ES-I3 (cell line): Measurements from ENCODE around the gene ACVR2A.

Experiments used
- H3K36me3 ChIP-seq: 2 replicates; pipeline ENCODE4 v1.6.1; 2013; ENCODE audit warnings: mild to moderate bottlenecking, low read length, control low read depth, moderate library complexity; ENCODE audit not compliant: insufficient read depth
- H3K4me1 ChIP-seq: 2 replicates; pipeline ENCODE4 v1.6.1; 2013; ENCODE audit warnings: mild to moderate bottlenecking, control low read depth, low read length; ENCODE audit not compliant: insufficient read depth
- H3K9ac ChIP-seq: 2 replicates; pipeline ENCODE4 v1.6.1; 2013; ENCODE audit warnings: low read depth, mild to moderate bottlenecking, low read length, moderate library complexity
- H3K9me3 ChIP-seq: 2 replicates; pipeline ENCODE4 v1.6.1; 2013; ENCODE audit warnings: mild to moderate bottlenecking, low read length, moderate library complexity; ENCODE audit not compliant: control insufficient read depth, insufficient read depth

The ACVR2A gene

GRCh38 chr2:147924647-147925046, 79.8 kb downstream of the ACVR2A start:
- Histone ChIP-seq H3K4me1 (no peaks in the 10 kb centered on the region), H3K9me3 (no peaks in the 10 kb centered on the region), H3K9ac (no peak overlapping the region), H3K36me3 (no peaks in the 10 kb centered on the region; the same call in 1 of the 2 replicates)

- Histone ChIP-seq H3K9ac (no peak overlapping the region), H3K36me3 (no peaks in the 10 kb centered on the region; the same call in 1 of the 2 replicates), H3K9me3 (no peaks in the 10 kb centered on the region), H3K4me1 (no peaks in the 10 kb centered on the region)
Observed at GRCh38 chr2:147925886-147926285, 81.1 kb downstream of the ACVR2A start.

GRCh38 chr2:147927053-147927588, 82.3 kb downstream of the ACVR2A start:
- H3K36me3 ChIP-seq, result no peaks in the 10 kb centered on the region; the same call in 1 of the 2 replicates
- H3K9ac ChIP-seq, result no peak overlapping the region
- H3K4me1 ChIP-seq, result no peaks in the 10 kb centered on the region
- no peaks in the 10 kb centered on the region for H3K9me3 ChIP-seq

GRCh38 chr2:147933931-147934330, 89.1 kb downstream of the ACVR2A start:
- H3K4me1 ChIP-seq, result no peaks in the 10 kb centered on the region
- no peak overlapping the region for H3K9ac ChIP-seq
- H3K9me3 ChIP-seq, result no peaks in the 10 kb centered on the region
- H3K36me3 ChIP-seq, result peaks cover 5% of the 10 kb centered on the region

GRCh38 chr2:147934881-147935620, 90.2 kb downstream of the ACVR2A start:
- H3K36me3 ChIP-seq, result peaks cover 5% of the 10 kb centered on the region
- no peaks in the 10 kb centered on the region for H3K9me3 ChIP-seq
- no peaks in the 10 kb centered on the region for H3K4me1 ChIP-seq
- H3K9ac ChIP-seq, result no peak overlapping the region

DNA sequence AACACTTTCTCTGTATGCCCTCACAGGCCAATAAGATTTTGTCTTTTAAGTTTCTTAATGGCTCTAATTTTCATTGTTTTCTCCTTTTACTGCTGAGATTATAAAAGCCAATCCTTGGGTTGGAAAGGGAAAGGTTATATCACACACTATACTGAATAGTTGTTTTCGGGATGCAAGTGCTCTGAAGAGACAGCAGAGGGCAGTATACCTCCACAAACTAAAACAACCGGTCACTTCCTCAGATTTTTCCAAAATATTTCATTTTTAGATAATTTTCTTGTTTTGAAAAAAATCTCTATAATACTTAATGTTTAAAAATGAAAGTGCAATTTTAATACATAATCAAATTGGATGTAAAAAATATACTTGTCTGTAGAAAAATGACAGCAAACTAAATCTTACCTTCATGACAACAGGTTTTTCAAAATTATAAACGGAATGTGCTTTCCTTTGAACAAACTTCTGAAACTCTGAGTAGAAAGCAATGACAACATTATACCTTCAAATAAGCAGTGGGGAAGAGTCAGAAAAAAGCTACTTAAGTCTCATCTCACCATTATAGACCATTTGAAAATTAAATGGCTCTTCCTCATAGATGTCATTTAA, 93.0 kb downstream of the ACVR2A start:
- Histone ChIP-seq H3K36me3 (peaks cover 5% of the 10 kb centered on the region), H3K4me1 (no peaks in the 10 kb centered on the region), H3K9ac (no peak overlapping the region), H3K9me3 (no peaks in the 10 kb centered on the region)

GRCh38 chr2:147939313-147939712, 94.5 kb downstream of the ACVR2A start:
- no peaks in the 10 kb centered on the region for H3K9me3 ChIP-seq
- peaks cover 8% of the 10 kb centered on the region for H3K36me3 ChIP-seq
- H3K4me1 ChIP-seq, result no peaks in the 10 kb centered on the region
- H3K9ac ChIP-seq, result no peak overlapping the region

- no peaks in the 10 kb centered on the region for H3K9me3 ChIP-seq
- peaks cover 3% of the 10 kb centered on the region; the same call in 1 of the 2 replicates for H3K36me3 ChIP-seq
- H3K9ac ChIP-seq, result no peak overlapping the region
- no peaks in the 10 kb centered on the region for H3K4me1 ChIP-seq
Observed at GRCh38 chr2:147945660-147946059, 100.8 kb downstream of the ACVR2A start.

DNA sequence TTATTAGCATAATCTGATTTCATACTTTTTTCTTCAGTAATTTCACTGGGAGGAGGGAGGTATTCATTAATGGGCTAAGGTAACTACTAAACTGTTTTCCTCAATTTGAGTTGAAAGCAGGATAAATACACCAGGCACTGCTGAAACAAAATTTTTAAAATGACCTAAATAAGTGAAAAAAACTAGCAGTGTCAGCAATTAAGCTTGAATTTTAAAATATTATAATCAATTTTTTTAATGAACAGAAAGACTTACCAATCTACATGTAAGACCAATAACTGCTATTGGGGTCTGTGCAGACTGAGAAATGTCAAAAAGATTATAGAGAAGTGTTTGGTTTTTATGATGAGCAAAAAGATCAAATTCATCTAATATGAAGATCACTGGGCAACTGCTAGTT, 107.3 kb downstream of the ACVR2A start:
- Histone ChIP-seq H3K4me1 (no peaks in the 10 kb centered on the region), H3K36me3 (0 out of 2 replicates have a peak, but pooled peaks cover 2% of the 10 kb centered on the region), H3K9me3 (no peaks in the 10 kb centered on the region), H3K9ac (no peak overlapping the region)

GRCh38 chr2:147968571-147968970, 123.7 kb downstream of the ACVR2A start:
- H3K9me3 ChIP-seq, result no peaks in the 10 kb centered on the region
- no peak overlapping the region for H3K9ac ChIP-seq
- peaks cover 6% of the 10 kb centered on the region for H3K36me3 ChIP-seq
- H3K4me1 ChIP-seq, result peaks cover under 1% of the 10 kb centered on the region; the same call in 1 of the 2 replicates

DNA sequence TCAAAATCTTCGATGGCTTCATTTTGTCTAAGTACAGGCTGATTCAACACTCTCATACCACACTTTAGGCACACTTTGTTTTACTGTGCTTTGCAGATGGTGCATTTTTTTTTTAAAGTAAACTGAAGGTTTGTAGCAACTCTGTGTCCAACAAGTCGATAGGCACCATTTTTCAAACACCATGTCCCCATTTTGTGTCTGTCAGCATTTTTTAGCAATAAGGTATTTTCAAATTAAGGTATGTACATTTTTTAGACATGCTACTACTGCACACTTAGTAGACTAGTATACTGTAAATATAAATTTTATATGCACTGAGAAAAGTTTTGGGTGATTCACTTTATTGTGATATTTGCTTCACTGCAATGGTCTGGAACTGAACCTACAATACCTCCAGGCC, 131.3 kb downstream of the ACVR2A start:
- Histone ChIP-seq H3K36me3 (peaks cover 3% of the 10 kb centered on the region), H3K4me1 (peaks cover 5% of the 10 kb centered on the region; the same call in 1 of the 2 replicates), H3K9me3 (no peaks in the 10 kb centered on the region), H3K9ac (no peak overlapping the region)

- Histone ChIP-seq H3K4me1 (peaks cover 5% of the 10 kb centered on the region; the same call in 1 of the 2 replicates), H3K36me3 (peaks cover 3% of the 10 kb centered on the region), H3K9me3 (no peaks in the 10 kb centered on the region), H3K9ac (no peak overlapping the region)
Observed at GRCh38 chr2:147977679-147978078, 132.8 kb downstream of the ACVR2A start.
